ENCODE data around the gene CDC26. TPM values are rescaled to one million over a fixed set of nuclear protein-coding genes. Genes with fewer than 3 reads are reported as not detected.
A peak's percentile ranks its signal among the peaks of the same experiment; 100 is the strongest.

The CDC26 gene
- total RNA-seq: 10 to 100 TPM; 34.3 to 38.5 TPM

- Mint-ChIP-seq H3K4me1 (peaks cover 39% of the 10 kb centered on the region), H3K4me3 (no peak within 1 kb of the TSS), H3K27me3 (no peaks in the 10 kb centered on the region), H3K27ac (no peak within 1 kb of the TSS), H3K36me3 (ENCODE audit: low read depth) (peaks cover 47% of the 10 kb centered on the region), H3K9me3 (no peaks in the 10 kb centered on the region)
- peak; percentile 96 for DNase-seq
- ChIA-PET POLR2A (interaction anchor here (0.7 to 4.3 kb wide), 21 partner anchors 11 to 379 kb away, joined by 3 to 56 read pairs (median 5); partner anchors contain the start of genes ALAD, BSPRY, C9orf43 and FKBP15), CTCF (interaction anchor here (1.0 to 7.1 kb wide), 25 partner anchors 9 to 381 kb away, joined by 3 to 80 read pairs (median 5); partner anchors contain the start of genes ALAD, BSPRY, C9orf43 and FKBP15)
Measured at GRCh38 chr9:113275157-113276131, at the start of gene CDC26, which contains the start of gene PRPF4. Gene CDC26 (minus strand): TSS chr9:113275572. CDS start chr9:113272507, 3,065 bp downstream. Gene PRPF4 (plus strand): TSS chr9:113275658. CDS start chr9:113275744, 86 bp downstream.

GRCh38 chr9:113322671-113323070, 47.3 kb upstream of the CDC26 start:
- ChIA-PET CTCF (no interaction called here), POLR2A (no interaction called here)
- no peaks in the 10 kb centered on the region for H3K4me1 Mint-ChIP-seq
- no peak overlapping the region for H3K27ac Mint-ChIP-seq
- no peaks in the 10 kb centered on the region for H3K27me3 Mint-ChIP-seq
- DNase-seq: no peak
- H3K36me3 Mint-ChIP-seq (ENCODE audit: low read depth): no peaks in the 10 kb centered on the region
- H3K4me3 Mint-ChIP-seq: no peak overlapping the region
- no peaks in the 10 kb centered on the region for H3K9me3 Mint-ChIP-seq

- POLR2A ChIA-PET: no interaction called here
- H3K27ac Mint-ChIP-seq: no peak overlapping the region
- no peaks in the 10 kb centered on the region for H3K4me1 Mint-ChIP-seq
- no peak for DNase-seq
- no peak overlapping the region for H3K4me3 Mint-ChIP-seq
- H3K36me3 Mint-ChIP-seq (ENCODE audit: low read depth): no peaks in the 10 kb centered on the region
- no peaks in the 10 kb centered on the region for H3K9me3 Mint-ChIP-seq
- CTCF ChIA-PET: no interaction called here
- peaks cover 1% of the 10 kb centered on the region for H3K27me3 Mint-ChIP-seq
Measured at GRCh38 chr9:113320051-113320450, 44.7 kb upstream of the CDC26 start.

GRCh38 chr9:113319054-113319453, 43.7 kb upstream of the CDC26 start:
- DNase-seq: no peak
- Mint-ChIP-seq H3K4me3 (no peak overlapping the region), H3K4me1 (no peaks in the 10 kb centered on the region), H3K36me3 (ENCODE audit: low read depth) (no peaks in the 10 kb centered on the region), H3K27me3 (peaks cover 3% of the 10 kb centered on the region), H3K9me3 (no peaks in the 10 kb centered on the region), H3K27ac (no peak overlapping the region)
- POLR2A ChIA-PET: no interaction called here
- CTCF ChIA-PET: no interaction called here

- Mint-ChIP-seq H3K27me3 (peaks cover 3% of the 10 kb centered on the region), H3K27ac (no peak overlapping the region), H3K36me3 (ENCODE audit: low read depth) (no peaks in the 10 kb centered on the region), H3K4me1 (no peaks in the 10 kb centered on the region), H3K4me3 (no peak overlapping the region), H3K9me3 (no peaks in the 10 kb centered on the region)
- ChIA-PET CTCF (interaction anchor here (0.5 kb wide), 1 partner anchor 421 kb away, joined by 5 read pairs; no protein-coding TSS in a partner anchor), POLR2A (no interaction called here)
- DNase-seq: no peak
Measured at GRCh38 chr9:113317777-113318176, 42.4 kb upstream of the CDC26 start.

GRCh38 chr9:113316030-113316429, 40.7 kb upstream of the CDC26 start:
- ChIA-PET CTCF (no interaction called here), POLR2A (interaction anchor here (1.5 kb wide), 1 partner anchor 94 kb away, joined by 3 read pairs; the partner anchor contains the start of genes C9orf43 and POLE3)
- no peak overlapping the region for H3K27ac Mint-ChIP-seq
- H3K27me3 Mint-ChIP-seq: peaks cover 3% of the 10 kb centered on the region
- no peaks in the 10 kb centered on the region for H3K9me3 Mint-ChIP-seq
- no peak for DNase-seq
- no peak overlapping the region for H3K4me3 Mint-ChIP-seq
- H3K4me1 Mint-ChIP-seq: no peaks in the 10 kb centered on the region
- H3K36me3 Mint-ChIP-seq (ENCODE audit: low read depth): no peaks in the 10 kb centered on the region

GRCh38 chr9:113315231-113315630, 39.9 kb upstream of the CDC26 start:
- ChIA-PET CTCF (no interaction called here), POLR2A (interaction anchor here (1.5 kb wide), 1 partner anchor 95 kb away, joined by 3 read pairs; the partner anchor contains the start of genes C9orf43 and POLE3)
- Mint-ChIP-seq H3K27ac (no peak overlapping the region), H3K36me3 (ENCODE audit: low read depth) (no peaks in the 10 kb centered on the region), H3K9me3 (no peaks in the 10 kb centered on the region), H3K4me1 (no peaks in the 10 kb centered on the region), H3K27me3 (peaks cover 3% of the 10 kb centered on the region), H3K4me3 (no peak overlapping the region)
- DNase-seq: no peak

- no peak for DNase-seq
- no peaks in the 10 kb centered on the region for H3K9me3 Mint-ChIP-seq
- ChIA-PET POLR2A (no interaction called here), CTCF (interaction anchor here (2.0 to 2.5 kb wide), 2 partner anchors 279 to 345 kb away, joined by 6 to 9 read pairs; no protein-coding TSS in a partner anchor)
- H3K27me3 Mint-ChIP-seq: peaks cover 3% of the 10 kb centered on the region
- H3K4me1 Mint-ChIP-seq: no peaks in the 10 kb centered on the region
- H3K4me3 Mint-ChIP-seq: no peak overlapping the region
- H3K27ac Mint-ChIP-seq: no peak overlapping the region
- no peaks in the 10 kb centered on the region for H3K36me3 Mint-ChIP-seq (ENCODE audit: low read depth)
Measured at GRCh38 chr9:113313261-113313660, 37.9 kb upstream of the CDC26 start.

- no peaks in the 10 kb centered on the region for H3K36me3 Mint-ChIP-seq (ENCODE audit: low read depth)
- no peaks in the 10 kb centered on the region for H3K4me1 Mint-ChIP-seq
- H3K4me3 Mint-ChIP-seq: no peak overlapping the region
- CTCF ChIA-PET: interaction anchor here (1.3 to 2.5 kb wide), 4 partner anchors 89 to 346 kb away, joined by 3 to 9 read pairs (median 5); partner anchors contain the start of gene ALAD
- no peaks in the 10 kb centered on the region for H3K9me3 Mint-ChIP-seq
- H3K27me3 Mint-ChIP-seq: peaks cover 6% of the 10 kb centered on the region
- POLR2A ChIA-PET: no interaction called here
- H3K27ac Mint-ChIP-seq: no peak overlapping the region
- DNase-seq: no peak
Measured at GRCh38 chr9:113311961-113312360, 36.6 kb upstream of the CDC26 start.

- Mint-ChIP-seq H3K9me3 (no peaks in the 10 kb centered on the region), H3K27me3 (peaks cover 9% of the 10 kb centered on the region), H3K4me3 (no peak overlapping the region), H3K36me3 (ENCODE audit: low read depth) (no peaks in the 10 kb centered on the region), H3K4me1 (no peaks in the 10 kb centered on the region), H3K27ac (no peak overlapping the region)
- no peak for DNase-seq
- ChIA-PET POLR2A (interaction anchor here (1.1 kb wide), 1 partner anchor 100 kb away, joined by 3 read pairs; the partner anchor contains the start of gene POLE3), CTCF (interaction anchor here (0.5 to 3.3 kb wide), 9 partner anchors 14 to 348 kb away, joined by 3 to 9 read pairs (median 4); partner anchors contain the start of genes ALAD, CDC26 and PRPF4)
Measured at GRCh38 chr9:113310538-113310937, 35.2 kb upstream of the CDC26 start.

- ChIA-PET POLR2A (interaction anchor here (1.1 kb wide), 1 partner anchor 101 kb away, joined by 3 read pairs; the partner anchor contains the start of gene POLE3), CTCF (interaction anchor here (0.9 to 3.3 kb wide), 12 partner anchors 12 to 349 kb away, joined by 3 to 9 read pairs (median 4); partner anchors contain the start of genes ALAD, C9orf43, CDC26 and POLE3)
- Mint-ChIP-seq H3K36me3 (ENCODE audit: low read depth) (no peaks in the 10 kb centered on the region), H3K4me3 (no peak overlapping the region), H3K27me3 (peaks cover 8% of the 10 kb centered on the region), H3K27ac (no peak overlapping the region), H3K9me3 (no peaks in the 10 kb centered on the region), H3K4me1 (no peaks in the 10 kb centered on the region)
- DNase-seq: peak; percentile 29
Measured at GRCh38 chr9:113309204-113309813, 33.9 kb upstream of the CDC26 start.

GRCh38 chr9:113307396-113307975, 32.1 kb upstream of the CDC26 start:
- CTCF ChIA-PET: interaction anchor here (0.7 kb wide), 2 partner anchors 44 to 122 kb away, joined by 3 to 4 read pairs; no protein-coding TSS in a partner anchor
- Mint-ChIP-seq H3K9me3 (no peaks in the 10 kb centered on the region), H3K4me3 (no peak overlapping the region), H3K4me1 (no peaks in the 10 kb centered on the region), H3K27me3 (peaks cover 13% of the 10 kb centered on the region), H3K36me3 (ENCODE audit: low read depth) (no peaks in the 10 kb centered on the region), H3K27ac (no peak overlapping the region)
- no peak for DNase-seq
- POLR2A ChIA-PET: no interaction called here

All from activated CD4-positive, alpha-beta memory T cell treated with anti-CD3 and anti-CD28 coated beads, Interleukin-2, amount 10 ng/mL, durations not matched to agents 7 days and 5 days (primary cell).